HepG2 (cell line): Measurements from ENCODE around the gene PTS. TPM values are rescaled to one million over a fixed set of nuclear protein-coding genes. Genes with fewer than 3 reads are reported as not detected.

Source experiments
- ATAC-seq: fragments of 200-7000 bp; cut with Tn5 transposase; 3 replicates; pipeline ENCODE4 v1.9.1; 2020; ENCODE audit warnings: mild to moderate bottlenecking, moderate library complexity
- BruUV-seq: library from RNA; stranded (reverse); fragments of 400-500 nt; replicated peaks from 2 replicates; lab custom pipeline; 2021; lab: Mats Ljungman, UMichigan
- CTCF ChIA-PET: fragments of 300-600 bp; formaldehyde crosslinking; extraction: SDS; loops from one replicate; lab custom pipeline; 2021; ENCODE audit warnings: low total read pairs, inconsistent platforms, low intra/inter-chr PET ratio; lab: Yijun Ruan, JAX
- POLR2A ChIA-PET: fragments of 350-600 bp; sonication (Branson Sonifier 250); formaldehyde crosslinking; loops from one replicate; lab custom pipeline; 2020; ENCODE audit warnings: antibody characterized with exemption, inconsistent platforms; lab: Yijun Ruan, JAX
- DNase-seq: peaks from one replicate; pipeline ENCODE4 v3.0.0-alpha.2; 2015; ENCODE audit warnings: low spot score
- FAIRE-seq: peaks from 3 replicates; lab custom pipeline; 2011; peaks lifted over from hg19 to GRCh38; lab: Jason Lieb, UNC
- H2AFZ ChIP-seq: one replicate; pipeline ENCODE4 v1.6.1; 2011; ENCODE audit warnings: low read length, inconsistent platforms
- H3K27ac ChIP-seq: fragments of 300-600 bp; 3 replicates; pipeline ENCODE4 v1.8.0; 2011; ENCODE audit warnings: mixed run types, mild to moderate bottlenecking, mixed read lengths, low read length, inconsistent platforms; ENCODE audit not compliant: insufficient read depth; ENCODE audit errors: extremely low read length
- H3K27me3 ChIP-seq, 2 experiments: fragments of 200-600 bp in 1 of 2; 2 replicates in 1 of 2; 3 replicates in 1 of 2; pipeline versions ENCODE4 v1.6.0 to v1.8.0; 2011; ENCODE audit warnings: low read length in 2 of 2, mild to moderate bottlenecking in 2 of 2, moderate library complexity in 2 of 2, inconsistent platforms in 1 of 2; ENCODE audit not compliant: insufficient read depth in 2 of 2, control insufficient read depth in 1 of 2
- H3K36me3 ChIP-seq, 2 experiments: fragments of 200-600 bp in 1 of 2; replicated peaks in 1 of 2; 2 replicates in 1 of 2; 3 replicates in 1 of 2; pipeline versions ENCODE4 v1.5.1 to v1.8.0; 2011; ENCODE audit warnings: low read length in 2 of 2, inconsistent platforms in 1 of 2; ENCODE audit not compliant: insufficient read depth in 2 of 2, control insufficient read depth in 1 of 2
- H3K4me1 ChIP-seq: 2 replicates; pipeline ENCODE4 v1.5.1; 2012; ENCODE audit warnings: low read length, inconsistent platforms; ENCODE audit not compliant: insufficient read depth
- H3K4me2 ChIP-seq: 2 replicates; pipeline ENCODE4 v1.6.0; 2011; ENCODE audit warnings: low read depth, low read length, inconsistent platforms
- H3K4me3 ChIP-seq, 3 experiments: fragments of 200-600 bp in 1 of 3; sonication (generic), shearing (Covaris generic) in 1 of 3; replicated peaks in 1 of 3; 2 replicates each; pipeline ENCODE4 v1.5.1; 2011 to 2016; ENCODE audit warnings: low read length in 3 of 3, inconsistent platforms in 2 of 3, low read depth in 2 of 3, mild to moderate bottlenecking in 2 of 3, control low read depth in 1 of 3, mixed read lengths in 1 of 3; ENCODE audit not compliant: insufficient read depth in 1 of 3
- H3K79me2 ChIP-seq: one replicate; pipeline ENCODE4 v1.6.1; 2011; ENCODE audit warnings: low read length, inconsistent platforms; ENCODE audit not compliant: insufficient read depth
- H3K9ac ChIP-seq: 2 replicates; pipeline ENCODE4 v1.6.0; 2011; ENCODE audit warnings: mild to moderate bottlenecking, low read depth, low read length, inconsistent platforms; ENCODE audit not compliant: insufficient read depth
- H3K9me3 ChIP-seq: 2 replicates; pipeline ENCODE4 v1.5.1; 2012; ENCODE audit warnings: mild to moderate bottlenecking, low read length
- H4K20me1 ChIP-seq: 2 replicates; pipeline ENCODE4 v1.6.0; 2011; ENCODE audit warnings: inconsistent platforms, mild to moderate bottlenecking, low read length, moderate library complexity; ENCODE audit not compliant: insufficient read depth
- HMG20B ChIP-seq: conservative IDR thresholded peaks from 2 replicates; pipeline ENCODE4 v1.6.1; 2016; ENCODE audit warnings: missing genetic modification reagents, missing compliant biosample characterization
- KAT7 ChIP-seq: IDR thresholded peaks from 2 replicates; pipeline ENCODE4 v1.6.1; 2018; ENCODE audit warnings: borderline replicate concordance, missing compliant biosample characterization
- KDM1A ChIP-seq: IDR thresholded peaks from 2 replicates; pipeline ENCODE4 v1.6.1; 2016; ENCODE audit warnings: missing compliant biosample characterization
- KLF15 ChIP-seq: sonication (generic); formaldehyde crosslinking; IDR thresholded peaks from 2 replicates; pipeline ENCODE4 v1.8.1; 2023; ENCODE audit warnings: borderline replicate concordance, mild to moderate bottlenecking, inconsistent platforms, missing genetic modification reagents, mixed read lengths
- NFRKB ChIP-seq: fragments of 450-650 bp; IDR thresholded peaks from 2 replicates; pipeline ENCODE4 v1.6.1; 2017
- PCBP1 ChIP-seq: fragments of 200-400 bp; formaldehyde crosslinking; IDR thresholded peaks from 2 replicates; pipeline ENCODE4 v1.6.1; 2017; ENCODE audit warnings: mild to moderate bottlenecking, low read depth, low read length, borderline replicate concordance
- POLR2G ChIP-seq: fragments of 200-400 bp; formaldehyde crosslinking; IDR thresholded peaks from 2 replicates; pipeline ENCODE4 v1.6.1; 2018; ENCODE audit warnings: mild to moderate bottlenecking, low read depth, low read length, moderate library complexity
- TCF12 ChIP-seq, 2 experiments: fragments of 450-650 bp in 1 of 2; sonication (generic) in 1 of 2; formaldehyde crosslinking in 1 of 2; IDR thresholded peaks; 2 replicates each; pipeline versions ENCODE4 v1.6.1 to v1.8.0; 2017 to 2022; ENCODE audit warnings: antibody characterized with exemption in 1 of 2, mild to moderate bottlenecking in 1 of 2, missing genetic modification reagents in 1 of 2, moderate library complexity in 1 of 2
- ZFP1 ChIP-seq: IDR thresholded peaks from 2 replicates; pipeline ENCODE4 v1.6.1; 2016
- ZFP62 ChIP-seq: sonication (generic); formaldehyde crosslinking; IDR thresholded peaks from 2 replicates; pipeline ENCODE4 v1.4.0; 2020; ENCODE audit warnings: missing genetic modification reagents
- ZNF564 ChIP-seq: sonication (generic); formaldehyde crosslinking; IDR thresholded peaks from 2 replicates; pipeline ENCODE4 v1.8.1; 2023; ENCODE audit warnings: mild to moderate bottlenecking, missing genetic modification reagents
- ZNF766 ChIP-seq: sonication (generic); formaldehyde crosslinking; IDR thresholded peaks from 2 replicates; pipeline ENCODE4 v1.5.0; 2020; ENCODE audit warnings: missing genetic modification reagents, borderline replicate concordance
- ZNF773 ChIP-seq: sonication (generic); formaldehyde crosslinking; IDR thresholded peaks from 2 replicates; pipeline ENCODE4 v1.4.0; 2020; ENCODE audit warnings: missing genetic modification reagents, borderline replicate concordance
- WGBS: methylation state at CpG from one replicate; pipeline ENCODE4 v1.1.6; 2017; ENCODE audit warnings: low lambda C conversion rate; 5-methylcytosine and 5-hydroxymethylcytosine counted together
- in situ Hi-C: cut with HindIII; loops from 2 replicates; pipeline ENCODE4 v1.10.0; 2017; ENCODE audit warnings: low pct_unique_long_range_greater_than_20kb; ENCODE audit not compliant: extremely low pct_ligation_motif_present
- intact Hi-C: fragments of 100-400 bp; cut with micrococcal nuclease; formaldehyde crosslinking; loops from one replicate; pipeline ENCODE4 v1.10.0; 2022; ENCODE audit not compliant: unreplicated experiment
- polyA plus RNA-seq, 8 experiments: library from polyadenylated mRNA; depleted of rRNA in 3 of 8; stranded (reverse) in 7 of 8; unstranded in 1 of 8; fragments of >200 nt; fragmentation: Illumina TruSeq in 4 of 8; extraction: Trizol in 4 of 8; gene quantifications; 2 replicates each; pipeline versions ENCODE4 v1.2.1 to v1.2.3, GENCODE V29; 2011 to 2016; ENCODE audit warnings: low read depth in 4 of 8, missing spikeins in 1 of 8, mixed read lengths in 1 of 8; ENCODE audit not compliant: insufficient read depth in 1 of 8
- total RNA-seq, 5 experiments: library from RNA; depleted of rRNA; stranded (reverse); fragments of >200 nt; fragmentation: Illumina TruSeq; extraction: Trizol; gene quantifications; 2 replicates each; pipeline ENCODE4 v1.2.3, GENCODE V29; 2016; ENCODE audit warnings: low read depth in 1 of 5
- TF ChIP-seq, protein P1 (sequence below): sonication (generic); formaldehyde crosslinking; IDR thresholded peaks from 2 replicates; pipeline ENCODE4 v1.5.0; 2020; ENCODE audit warnings: mild to moderate bottlenecking, missing genetic modification reagents, moderate library complexity
- TF ChIP-seq, protein P2 (sequence below): sonication (generic); formaldehyde crosslinking; IDR thresholded peaks from 2 replicates; pipeline ENCODE4 v1.5.0; 2020; ENCODE audit warnings: missing genetic modification reagents, mild to moderate bottlenecking, borderline replicate concordance
- TF ChIP-seq, protein P3 (sequence below): IDR thresholded peaks from 2 replicates; pipeline ENCODE4 v1.6.1; 2016; ENCODE audit warnings: mild to moderate bottlenecking, missing biosample characterization, missing genetic modification reagents
- TF ChIP-seq, protein P4 (sequence below): sonication (generic); formaldehyde crosslinking; IDR thresholded peaks from 2 replicates; pipeline ENCODE4 v1.4.0; 2020; ENCODE audit warnings: missing genetic modification reagents

Gene PTS
- total and polyA plus RNA-seq, 2 of the 13 experiments (the other 11 are each of a cell fraction or from before 2014, with no cell fraction given): 33.6 to 49.3 TPM

DNA sequence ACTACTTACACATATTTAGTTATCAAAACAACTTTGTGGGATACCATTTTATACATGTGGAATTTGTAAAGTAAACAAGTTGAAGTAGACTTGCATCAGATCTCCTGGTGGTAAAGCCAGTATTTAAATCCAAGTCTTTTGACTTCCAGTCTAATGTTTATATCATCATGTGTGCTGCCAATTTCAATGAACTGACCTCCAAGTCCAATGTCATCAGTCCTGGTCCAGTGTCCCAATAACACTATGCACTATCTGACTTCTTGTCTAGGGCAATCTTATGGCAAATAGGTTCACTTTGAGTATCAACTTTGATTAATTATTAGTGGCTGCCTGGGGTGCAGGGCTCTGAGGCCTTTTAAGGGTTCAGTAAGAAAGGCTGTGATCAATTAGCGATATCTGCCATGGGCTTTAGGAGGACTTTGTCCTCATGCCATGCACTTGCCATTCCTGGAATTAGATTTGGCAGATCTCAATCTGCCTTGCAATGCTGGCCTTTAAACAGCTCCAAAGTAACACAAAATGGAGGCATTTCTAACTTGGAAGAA is 9.6 kb upstream of the PTS start:
- Histone ChIP-seq H3K27ac (no peak overlapping the region), H3K4me2 (no peak overlapping the region), H4K20me1 (no peaks in the 10 kb centered on the region), H3K36me3 (no peaks in the 10 kb centered on the region), H3K9me3 (no peaks in the 10 kb centered on the region), H3K4me1 (peaks cover 30% of the 10 kb centered on the region), H3K79me2 (no peaks in the 10 kb centered on the region), H3K4me3 (no peak overlapping the region), H3K27me3 (no peaks in the 10 kb centered on the region), H2AFZ (no peak overlapping the region), H3K9ac (no peak overlapping the region)
- intact Hi-C loops (loop anchor here (10.0 kb wide), 1 partner anchor 1068 kb away; no protein-coding TSS in a partner anchor), in situ Hi-C loops (loop anchor here (10.0 kb wide), 1 partner anchor 338 kb away; no protein-coding TSS in a partner anchor)
- FAIRE-seq (no peak), DNase-seq (no peak), ATAC-seq (no peak)
- 71% methylated on average over 1 of the region's 1 CpG for WGBS
- TF ChIP-seq, protein P1, sequence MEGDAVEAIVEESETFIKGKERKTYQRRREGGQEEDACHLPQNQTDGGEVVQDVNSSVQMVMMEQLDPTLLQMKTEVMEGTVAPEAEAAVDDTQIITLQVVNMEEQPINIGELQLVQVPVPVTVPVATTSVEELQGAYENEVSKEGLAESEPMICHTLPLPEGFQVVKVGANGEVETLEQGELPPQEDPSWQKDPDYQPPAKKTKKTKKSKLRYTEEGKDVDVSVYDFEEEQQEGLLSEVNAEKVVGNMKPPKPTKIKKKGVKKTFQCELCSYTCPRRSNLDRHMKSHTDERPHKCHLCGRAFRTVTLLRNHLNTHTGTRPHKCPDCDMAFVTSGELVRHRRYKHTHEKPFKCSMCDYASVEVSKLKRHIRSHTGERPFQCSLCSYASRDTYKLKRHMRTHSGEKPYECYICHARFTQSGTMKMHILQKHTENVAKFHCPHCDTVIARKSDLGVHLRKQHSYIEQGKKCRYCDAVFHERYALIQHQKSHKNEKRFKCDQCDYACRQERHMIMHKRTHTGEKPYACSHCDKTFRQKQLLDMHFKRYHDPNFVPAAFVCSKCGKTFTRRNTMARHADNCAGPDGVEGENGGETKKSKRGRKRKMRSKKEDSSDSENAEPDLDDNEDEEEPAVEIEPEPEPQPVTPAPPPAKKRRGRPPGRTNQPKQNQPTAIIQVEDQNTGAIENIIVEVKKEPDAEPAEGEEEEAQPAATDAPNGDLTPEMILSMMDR (CRISPR knock-in tag): no peak
- TF ChIP-seq TCF12 (IDR thresholded peaks at IDR 0.05) (no peak), TCF12 (CRISPR knock-in tag; IDR thresholded peaks at IDR 0.05) (no peak), ZNF773 (CRISPR knock-in tag) (no peak), ZFP62 (CRISPR knock-in tag) (no peak), PCBP1 (no peak), ZNF766 (no peak), NFRKB (no peak), KDM1A (no peak), KLF15 (CRISPR knock-in tag) (no peak), KAT7 (CRISPR knock-in tag) (no peak), HMG20B (CRISPR knock-in tag) (no peak), ZFP1 (CRISPR knock-in tag) (no peak), POLR2G (no peak), ZNF564 (CRISPR knock-in tag) (no peak)
- TF ChIP-seq, protein P2, sequence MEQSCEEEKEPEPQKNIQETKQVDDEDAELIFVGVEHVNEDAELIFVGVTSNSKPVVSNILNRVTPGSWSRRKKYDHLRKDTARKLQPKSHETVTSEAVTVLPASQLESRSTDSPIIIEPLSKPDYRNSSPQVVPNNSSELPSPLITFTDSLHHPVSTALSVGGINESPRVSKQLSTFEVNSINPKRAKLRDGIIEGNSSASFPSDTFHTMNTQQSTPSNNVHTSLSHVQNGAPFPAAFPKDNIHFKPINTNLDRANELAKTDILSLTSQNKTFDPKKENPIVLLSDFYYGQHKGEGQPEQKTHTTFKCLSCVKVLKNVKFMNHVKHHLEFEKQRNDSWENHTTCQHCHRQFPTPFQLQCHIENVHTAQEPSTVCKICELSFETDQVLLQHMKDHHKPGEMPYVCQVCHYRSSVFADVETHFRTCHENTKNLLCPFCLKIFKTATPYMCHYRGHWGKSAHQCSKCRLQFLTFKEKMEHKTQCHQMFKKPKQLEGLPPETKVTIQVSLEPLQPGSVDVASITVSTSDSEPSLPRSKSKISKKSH: no peak
- TF ChIP-seq, protein P3, sequence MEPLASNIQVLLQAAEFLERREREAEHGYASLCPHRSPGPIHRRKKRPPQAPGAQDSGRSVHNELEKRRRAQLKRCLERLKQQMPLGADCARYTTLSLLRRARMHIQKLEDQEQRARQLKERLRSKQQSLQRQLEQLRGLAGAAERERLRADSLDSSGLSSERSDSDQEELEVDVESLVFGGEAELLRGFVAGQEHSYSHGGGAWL (CRISPR knock-in tag): no peak
- TF ChIP-seq, protein P4, sequence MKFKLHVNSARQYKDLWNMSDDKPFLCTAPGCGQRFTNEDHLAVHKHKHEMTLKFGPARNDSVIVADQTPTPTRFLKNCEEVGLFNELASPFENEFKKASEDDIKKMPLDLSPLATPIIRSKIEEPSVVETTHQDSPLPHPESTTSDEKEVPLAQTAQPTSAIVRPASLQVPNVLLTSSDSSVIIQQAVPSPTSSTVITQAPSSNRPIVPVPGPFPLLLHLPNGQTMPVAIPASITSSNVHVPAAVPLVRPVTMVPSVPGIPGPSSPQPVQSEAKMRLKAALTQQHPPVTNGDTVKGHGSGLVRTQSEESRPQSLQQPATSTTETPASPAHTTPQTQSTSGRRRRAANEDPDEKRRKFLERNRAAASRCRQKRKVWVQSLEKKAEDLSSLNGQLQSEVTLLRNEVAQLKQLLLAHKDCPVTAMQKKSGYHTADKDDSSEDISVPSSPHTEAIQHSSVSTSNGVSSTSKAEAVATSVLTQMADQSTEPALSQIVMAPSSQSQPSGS: no peak
- no TSS peak for BruUV-seq
- ChIA-PET CTCF (no interaction called here), POLR2A (no interaction called here)
